GM15510 (cell line): ENCODE measurements around the gene NXPH1.

Experiments
- POLR2A ChIP-seq: IDR thresholded peaks from 3 replicates; pipeline ENCODE4 v1.6.1; 2011; ENCODE audit warnings: borderline replicate concordance; ENCODE audit not compliant: insufficient read length; ENCODE audit errors: extremely low read depth

The NXPH1 gene

DNA sequence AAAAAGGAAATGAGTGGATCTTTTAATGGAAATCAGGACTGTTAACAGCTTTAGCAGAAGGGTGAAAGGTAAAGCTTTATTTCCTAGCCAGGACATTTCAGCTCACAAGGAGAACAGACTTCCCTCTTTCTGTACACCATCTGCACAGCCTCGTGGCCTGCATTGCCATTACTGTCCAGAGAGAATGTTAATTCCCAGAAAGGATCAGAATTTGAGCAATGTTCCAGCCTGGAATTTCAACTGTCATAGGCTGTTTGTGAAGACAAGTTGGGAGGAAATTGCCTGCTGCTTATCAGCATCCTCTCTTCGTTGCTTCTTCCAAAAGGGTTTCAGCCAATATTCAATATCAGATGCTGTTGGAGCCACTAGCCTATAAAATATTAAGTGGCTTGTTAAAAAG is 22.0 kb downstream of the NXPH1 start:
- no peak for TF ChIP-seq POLR2A

DNA sequence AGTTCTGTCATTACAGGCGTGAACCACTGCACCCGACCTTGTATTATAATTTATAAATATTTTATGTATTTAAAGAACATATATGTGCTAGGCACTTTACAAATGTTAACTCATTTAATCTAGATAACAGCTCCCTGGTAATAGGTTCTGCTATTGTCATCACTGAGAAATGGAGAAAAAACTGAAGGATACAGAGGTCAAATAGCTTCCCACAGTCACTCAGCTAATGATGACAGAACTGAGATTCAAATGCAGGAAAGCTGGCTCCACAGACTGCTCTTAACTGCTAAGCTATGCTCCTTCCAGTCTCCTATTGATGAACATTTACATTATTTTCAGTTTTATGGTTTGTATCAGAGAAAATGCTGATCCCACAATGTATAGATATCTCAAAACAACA is 28.9 kb downstream of the NXPH1 start:
- no peak for TF ChIP-seq POLR2A

DNA sequence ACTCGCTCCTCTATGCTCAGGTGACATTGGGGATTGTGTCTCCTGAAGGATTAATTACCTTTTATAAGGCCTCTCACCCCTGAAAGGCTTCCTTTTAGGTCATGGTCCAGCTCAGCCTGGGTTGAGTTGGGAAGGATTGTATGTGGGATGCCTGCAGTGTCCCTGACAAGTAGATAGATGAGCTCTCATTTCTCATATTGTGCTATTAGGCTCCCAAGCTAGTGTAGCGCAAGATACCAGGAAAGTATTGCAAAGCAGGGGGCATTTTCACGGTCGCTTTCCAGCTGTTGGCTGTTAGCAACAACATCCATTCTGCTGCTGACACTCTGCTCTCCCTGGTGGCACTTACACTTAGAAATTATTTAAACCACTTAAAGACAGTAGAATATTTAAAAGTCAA is 31.9 kb downstream of the NXPH1 start:
- no peak for TF ChIP-seq POLR2A

DNA sequence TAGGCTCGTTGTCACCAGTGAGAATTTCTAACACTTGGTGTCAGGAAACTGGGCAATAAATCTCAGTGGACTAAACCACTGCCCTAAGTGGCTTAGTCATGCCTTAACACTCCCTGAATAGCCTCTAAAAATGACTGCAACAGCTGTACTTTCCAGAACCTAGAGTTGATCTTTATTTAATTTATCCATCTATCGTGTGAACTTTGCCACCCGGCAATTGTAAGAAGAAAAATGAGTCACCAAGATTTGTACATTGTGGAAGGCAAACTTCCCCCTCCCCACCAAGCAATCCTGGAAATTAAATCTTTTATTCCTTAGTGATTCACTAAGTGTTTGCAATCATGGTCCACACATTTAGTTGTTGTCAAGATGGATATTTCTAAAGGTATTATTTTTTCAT is 47.1 kb downstream of the NXPH1 start:
- no peak for TF ChIP-seq POLR2A

DNA sequence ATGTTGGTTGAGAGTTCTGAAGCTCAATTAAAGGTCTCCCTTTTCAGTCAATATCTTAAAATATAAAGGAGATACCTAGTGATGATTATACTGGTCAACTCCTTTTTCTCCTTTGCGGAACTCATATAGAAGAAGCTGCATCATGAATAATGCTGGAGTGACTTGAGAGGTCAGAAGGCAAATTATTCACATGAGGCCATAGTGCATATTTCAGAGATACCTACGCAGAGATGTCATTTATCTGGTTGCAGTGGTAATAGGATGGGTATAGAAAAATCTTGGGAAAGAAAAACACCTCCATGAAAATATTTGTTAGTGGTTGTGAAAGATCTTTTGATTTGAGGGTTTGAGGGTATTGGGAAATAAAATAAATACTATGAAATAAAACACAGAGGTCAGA is 47.7 kb downstream of the NXPH1 start:
- no peak for TF ChIP-seq POLR2A

DNA sequence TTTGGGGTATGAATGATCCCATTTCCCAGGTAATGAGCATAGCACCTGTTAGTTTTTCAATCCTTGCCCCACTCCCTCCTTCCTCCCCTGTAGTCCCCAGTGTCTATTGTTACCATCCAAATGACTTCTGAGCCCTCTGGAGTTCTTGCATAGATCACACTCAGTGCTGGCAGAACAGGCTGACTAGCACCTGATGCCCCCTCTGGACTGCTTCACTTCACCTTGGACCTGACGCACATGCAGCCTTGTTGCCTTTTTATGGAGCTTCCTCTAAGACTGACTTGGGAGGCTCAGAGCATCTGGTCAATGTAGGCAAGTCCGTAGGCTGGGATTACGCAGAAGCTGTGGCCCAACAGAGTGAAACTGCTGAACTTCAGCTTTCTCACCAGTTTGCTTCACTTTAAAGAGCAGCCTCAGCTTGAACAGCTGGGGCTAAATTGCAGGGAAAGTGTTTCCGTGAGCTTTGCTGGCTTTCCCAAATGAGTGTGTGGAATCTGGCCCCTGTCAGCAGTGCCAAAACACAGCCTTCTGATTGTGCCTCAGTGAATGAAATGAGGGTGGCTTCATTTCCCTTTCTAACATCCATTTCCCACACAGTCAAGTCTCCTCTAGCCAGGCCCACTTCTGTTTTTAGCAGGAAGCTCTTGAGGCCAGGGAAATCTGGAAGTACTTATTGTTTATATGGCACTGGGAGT is 48.5 kb downstream of the NXPH1 start:
- TF ChIP-seq POLR2A, result no peak

DNA sequence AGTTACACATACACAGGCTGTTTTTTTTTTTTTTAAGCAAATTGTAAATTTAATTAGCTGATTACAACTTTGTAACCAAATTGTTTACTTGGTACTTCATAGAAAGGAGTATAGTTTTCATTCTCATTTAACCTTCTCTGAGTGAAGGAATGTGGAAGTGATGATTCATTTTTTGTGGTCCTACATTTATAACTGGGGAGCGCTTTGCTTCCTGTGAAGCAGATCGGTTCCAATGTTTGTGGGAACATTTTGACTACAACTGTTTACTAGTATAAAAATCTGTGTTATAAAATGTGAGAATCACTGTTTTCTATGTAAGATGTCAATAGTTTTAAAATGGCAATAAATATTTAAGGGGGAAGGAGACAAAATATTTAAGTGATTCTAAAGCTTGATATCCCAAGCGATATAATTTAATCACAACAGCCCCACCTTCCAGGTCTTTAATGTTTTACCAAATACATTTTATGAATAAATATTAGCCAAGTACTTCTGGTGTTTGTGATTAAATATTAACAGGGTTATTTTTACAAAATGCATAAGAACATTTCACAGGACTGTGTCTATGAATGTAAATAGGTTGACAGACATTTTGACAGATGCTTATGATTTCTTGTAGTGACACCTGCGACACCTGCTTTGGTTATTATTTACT is 57.1 kb downstream of the NXPH1 start:
- TF ChIP-seq POLR2A, result no peak

DNA sequence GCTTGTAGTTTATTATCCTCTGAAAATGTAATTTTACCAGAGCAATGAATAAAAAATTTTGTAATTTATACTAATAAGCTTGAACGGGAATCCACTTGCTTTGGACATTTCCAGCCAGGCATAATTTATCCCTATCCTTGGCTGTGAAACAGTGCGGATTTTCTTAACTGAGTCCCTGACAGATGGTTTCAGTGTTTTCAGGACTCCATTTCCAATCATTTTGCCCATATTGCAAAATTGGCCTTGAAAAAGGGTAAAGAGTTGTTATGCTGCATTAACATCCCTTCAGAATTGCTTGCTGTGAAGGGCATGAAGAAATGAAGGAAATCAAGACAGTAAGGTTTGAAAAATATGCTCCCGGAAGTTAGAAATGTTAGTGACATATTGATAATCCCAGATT is 57.7 kb downstream of the NXPH1 start:
- TF ChIP-seq POLR2A, result no peak

DNA sequence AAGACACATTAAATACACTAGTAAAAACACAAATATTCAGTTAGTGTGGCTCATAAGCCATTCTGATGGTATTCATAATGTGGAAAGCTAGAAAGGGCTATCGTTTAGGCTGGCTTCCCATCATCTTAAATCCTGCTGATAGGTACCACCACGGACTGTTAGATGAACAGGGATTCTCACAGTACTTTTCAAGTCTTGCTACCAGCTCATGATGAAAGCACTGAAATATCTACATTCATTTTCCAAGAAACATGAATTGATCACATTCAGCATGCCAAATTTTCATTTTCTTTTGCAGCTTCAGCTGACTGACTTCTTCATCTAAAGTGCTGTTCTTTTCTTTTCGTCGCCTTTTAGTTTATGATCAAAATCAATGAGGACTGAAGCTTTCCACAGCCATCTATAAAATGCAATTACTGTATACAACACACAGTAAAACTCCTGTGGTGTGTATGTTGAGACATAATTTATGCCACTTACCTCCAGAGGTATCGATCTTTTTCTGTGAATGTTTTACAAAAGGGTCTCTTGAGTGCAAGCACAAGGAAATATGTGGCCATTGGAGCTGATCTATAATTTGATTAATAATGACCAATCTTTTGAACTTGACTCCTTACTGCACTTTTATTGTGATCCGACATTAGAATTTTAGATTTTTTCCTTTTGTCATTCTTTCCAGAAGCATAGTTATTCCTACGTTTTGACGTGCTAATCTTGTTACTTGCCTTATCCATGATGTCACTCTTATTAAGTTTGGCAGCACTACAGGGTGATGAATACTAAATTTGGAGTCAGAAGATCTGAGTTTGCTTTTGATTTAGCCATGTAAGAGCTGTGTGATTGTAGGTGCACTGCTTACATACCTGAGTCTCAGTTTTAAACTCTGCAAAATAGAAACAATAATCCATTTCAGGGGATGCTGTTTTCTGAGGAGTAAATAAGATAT is 58.4 kb downstream of the NXPH1 start:
- TF ChIP-seq POLR2A, result no peak

DNA sequence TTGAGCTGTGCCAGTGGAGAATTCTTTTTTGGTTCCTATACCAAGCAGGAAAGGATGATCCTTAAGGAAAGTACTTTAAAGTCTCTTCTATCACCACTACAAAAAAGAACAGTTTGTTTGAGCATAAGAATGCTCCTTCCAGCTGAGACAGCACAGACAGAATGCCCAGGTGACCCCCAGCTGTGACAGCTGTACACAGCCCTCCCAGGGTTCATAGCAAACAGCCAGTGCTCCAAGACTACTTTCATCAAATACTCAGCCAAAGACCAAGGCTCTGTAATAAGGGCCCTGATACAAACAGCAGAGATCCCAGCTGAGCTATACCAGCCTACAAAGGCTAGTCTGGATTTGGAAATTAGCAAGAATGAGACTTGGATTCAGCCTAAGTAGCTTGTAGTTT is 65.7 kb downstream of the NXPH1 start:
- no peak for TF ChIP-seq POLR2A

DNA sequence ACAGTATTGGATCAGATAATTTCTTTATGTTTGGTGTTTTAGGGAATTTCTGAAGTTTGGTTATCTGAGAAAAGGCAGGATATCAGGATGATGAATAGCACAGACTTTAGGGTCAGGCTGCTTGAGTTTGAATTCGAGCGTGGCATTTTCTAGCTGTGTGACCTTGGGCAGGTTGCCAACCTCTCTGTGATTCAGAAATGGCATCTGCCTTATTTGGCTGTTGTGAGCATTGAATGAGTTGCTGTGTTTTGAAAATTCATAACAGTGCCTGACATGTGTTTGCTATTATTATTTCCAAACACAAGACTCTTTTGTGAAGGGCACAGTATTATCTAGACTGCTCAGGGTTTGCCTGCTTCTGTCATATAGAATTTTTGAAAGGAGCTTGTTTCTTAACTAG is 66.9 kb downstream of the NXPH1 start:
- TF ChIP-seq POLR2A, result no peak

DNA sequence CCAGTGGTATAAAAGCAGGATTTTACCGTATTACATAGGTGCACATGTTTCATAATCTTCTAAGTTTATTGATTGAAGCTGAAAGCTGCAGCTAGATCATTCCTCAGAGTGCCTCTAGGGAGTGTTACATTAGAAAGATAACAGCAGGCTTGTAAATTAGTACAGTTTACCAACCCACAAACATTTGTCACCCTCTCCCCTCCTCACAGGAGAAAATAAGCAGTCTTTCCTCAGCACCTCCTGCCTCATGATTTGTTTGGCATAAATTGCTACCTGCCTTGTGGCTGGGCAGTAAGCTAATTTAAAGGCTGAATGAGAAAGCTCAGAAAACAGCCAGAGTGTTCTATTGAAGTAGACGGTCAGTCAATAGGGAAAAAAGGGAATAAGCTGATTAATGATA is 74.2 kb downstream of the NXPH1 start:
- no peak for TF ChIP-seq POLR2A

DNA sequence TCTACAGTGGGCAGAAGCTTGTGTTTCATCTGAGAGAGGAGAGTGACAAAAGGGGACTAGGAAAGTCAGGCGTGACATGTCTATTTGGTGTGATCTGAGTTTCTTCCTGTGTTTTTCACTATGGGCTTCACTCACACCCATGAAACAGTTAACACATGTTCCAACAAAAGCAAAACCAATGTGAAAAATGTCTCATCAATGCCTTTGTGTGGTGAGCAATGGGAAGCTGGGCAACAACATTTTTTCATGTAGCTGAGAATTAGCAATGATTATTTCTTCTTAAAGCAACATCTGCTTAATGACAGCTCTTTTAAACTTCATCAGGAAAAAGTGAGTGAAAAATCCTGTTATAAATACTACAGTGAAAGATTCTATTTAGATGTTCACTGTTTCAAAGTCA is 76.2 kb downstream of the NXPH1 start:
- no peak for TF ChIP-seq POLR2A

DNA sequence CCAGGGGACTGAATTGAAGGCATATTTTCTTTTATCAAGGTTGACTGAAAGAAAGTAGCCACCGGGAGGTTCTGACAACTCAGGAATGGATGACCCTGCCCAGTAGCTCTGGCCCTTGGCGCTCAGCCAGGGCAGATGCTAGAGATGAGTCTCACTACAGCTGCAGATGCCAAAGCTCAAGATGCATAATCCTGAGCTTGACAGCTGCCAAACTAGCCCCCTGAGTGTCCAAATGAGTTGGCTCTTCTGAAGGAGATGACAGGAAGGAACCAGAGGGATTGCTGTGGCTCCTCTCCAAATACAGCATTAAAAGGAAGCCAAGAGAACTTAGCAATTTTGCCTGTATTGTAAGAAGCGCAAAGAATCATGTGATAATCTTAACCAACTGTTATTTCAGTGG is 78.4 kb downstream of the NXPH1 start:
- no peak for TF ChIP-seq POLR2A

DNA sequence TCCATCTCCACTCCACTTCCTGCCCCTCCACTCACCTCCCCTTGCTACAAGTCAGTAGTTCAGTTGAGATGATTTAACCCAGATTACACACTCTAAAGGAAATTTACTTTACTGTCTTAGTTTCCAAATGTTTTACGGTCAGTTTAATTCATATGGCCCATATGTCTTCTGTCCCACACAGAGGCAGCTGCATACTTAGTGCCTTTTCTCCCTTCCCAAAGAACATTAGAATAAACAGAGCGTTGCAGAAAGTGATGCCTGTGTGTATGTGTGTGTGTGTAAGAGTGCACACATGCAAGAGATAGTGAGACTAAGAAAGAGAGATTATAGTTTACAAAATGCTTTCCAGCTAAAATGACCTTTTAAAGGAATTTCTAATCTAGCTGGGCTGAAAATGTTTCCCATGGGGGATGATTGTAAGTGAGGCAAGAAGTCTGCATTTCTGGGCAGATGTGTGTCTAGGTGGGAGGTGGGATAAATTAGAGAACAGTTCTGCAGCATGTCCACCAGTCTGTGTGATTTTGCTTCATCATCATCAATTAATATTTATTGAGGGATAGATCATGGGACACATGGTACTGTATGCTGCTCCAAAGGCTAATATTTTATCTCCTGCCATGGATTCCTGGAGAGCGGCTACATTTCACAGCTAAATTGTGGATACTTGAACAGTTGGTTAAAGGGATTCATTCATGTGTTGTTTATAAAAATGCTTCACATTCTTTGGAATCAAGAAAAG is 81.5 kb downstream of the NXPH1 start:
- no peak for TF ChIP-seq POLR2A
